ENCODE measurements around the gene MCM7. TPM values are rescaled to one million over a fixed set of nuclear protein-coding genes. Genes with fewer than 3 reads are reported as not detected.
A peak's percentile ranks its signal among the peaks of the same experiment; 100 is the strongest.

MCM7 gene
- total and polyA plus RNA-seq, 2 of the 13 experiments (the other 11 are each of a cell fraction or from before 2014, with no cell fraction given) = 84.5 to 214 TPM

GRCh38 chr7:100081535-100082102, 19.6 kb downstream of the MCM7 start, which contains the start of gene ZNF3 (continued):
- TF ChIP-seq, protein P1, sequence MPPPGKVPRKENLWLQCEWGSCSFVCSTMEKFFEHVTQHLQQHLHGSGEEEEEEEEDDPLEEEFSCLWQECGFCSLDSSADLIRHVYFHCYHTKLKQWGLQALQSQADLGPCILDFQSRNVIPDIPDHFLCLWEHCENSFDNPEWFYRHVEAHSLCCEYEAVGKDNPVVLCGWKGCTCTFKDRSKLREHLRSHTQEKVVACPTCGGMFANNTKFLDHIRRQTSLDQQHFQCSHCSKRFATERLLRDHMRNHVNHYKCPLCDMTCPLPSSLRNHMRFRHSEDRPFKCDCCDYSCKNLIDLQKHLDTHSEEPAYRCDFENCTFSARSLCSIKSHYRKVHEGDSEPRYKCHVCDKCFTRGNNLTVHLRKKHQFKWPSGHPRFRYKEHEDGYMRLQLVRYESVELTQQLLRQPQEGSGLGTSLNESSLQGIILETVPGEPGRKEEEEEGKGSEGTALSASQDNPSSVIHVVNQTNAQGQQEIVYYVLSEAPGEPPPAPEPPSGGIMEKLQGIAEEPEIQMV (CRISPR knock-in tag; IDR thresholded peaks at IDR 0.05; ENCODE audit: low read depth) = 0 out of 2 replicates have a peak, but pooled peaks have one; percentile 54
- TF ChIP-seq HIVEP1 (CRISPR knock-in tag; IDR thresholded peaks at IDR 0.05) (peak; percentile 79), ZNF468 (CRISPR knock-in tag; IDR thresholded peaks at IDR 0.05) (no peak), XRCC5 (optimal IDR thresholded peaks at IDR 0.05; ENCODE audit: low read length) (peak; percentile 96), PRMT3 (CRISPR knock-in tag; IDR thresholded peaks at IDR 0.05; ENCODE audit: borderline replicate concordance, low read depth) (peak; percentile 91; the same call in 1 of the 2 replicates), NR2C2 (CRISPR knock-in tag; IDR thresholded peaks at IDR 0.05; ENCODE audit: borderline replicate concordance) (peak; percentile 99), ZMYM2 (CRISPR knock-in tag; IDR thresholded peaks at IDR 0.05) (peak; percentile 69; the same call in 1 of the 2 replicates), CREB1 (IDR thresholded peaks at IDR 0.05) (peak; percentile 85), CREB1 (CRISPR knock-in tag; IDR thresholded peaks at IDR 0.05) (peak; percentile 78), YEATS2 (CRISPR knock-in tag; IDR thresholded peaks at IDR 0.05; ENCODE audit: borderline replicate concordance) (peak; percentile 95; the same call in 1 of the 2 replicates), PITX1 (CRISPR knock-in tag; IDR thresholded peaks at IDR 0.05) (peak; percentile 38), HHEX (CRISPR knock-in tag; IDR thresholded peaks at IDR 0.05) (0 out of 2 replicates have a peak, but pooled peaks have one; percentile 6), ATF7-NPFF (CRISPR knock-in tag; IDR thresholded peaks at IDR 0.05; ENCODE audit: low read depth) (peak; percentile 85), ZSCAN31 (CRISPR knock-in tag; IDR thresholded peaks at IDR 0.05; ENCODE audit: low read depth) (peak; percentile 98), ARNT (IDR thresholded peaks at IDR 0.05) (no peak), SRSF1 (optimal IDR thresholded peaks at IDR 0.05; ENCODE audit: low read depth, low read length) (no peak), ZNF713 (CRISPR knock-in tag; IDR thresholded peaks at IDR 0.05) (no peak), E2F2 (CRISPR knock-in tag; IDR thresholded peaks at IDR 0.05; ENCODE audit: borderline replicate concordance) (0 out of 2 replicates have a peak, but pooled peaks have one; percentile 8), ZNF782 (CRISPR knock-in tag; IDR thresholded peaks at IDR 0.05; ENCODE audit: borderline replicate concordance) (peak; percentile 53; the same call in 1 of the 2 replicates), JUND (CRISPR knock-in tag; IDR thresholded peaks at IDR 0.05) (no peak), SCMH1 (CRISPR knock-in tag; IDR thresholded peaks at IDR 0.05; ENCODE audit: borderline replicate concordance) (no peak), CREBL2 (CRISPR knock-in tag; IDR thresholded peaks at IDR 0.05; ENCODE audit: borderline replicate concordance) (no peak), PLSCR1 (CRISPR knock-in tag; IDR thresholded peaks at IDR 0.05; ENCODE audit: borderline replicate concordance) (0 out of 2 replicates have a peak, but pooled peaks have one; percentile 54)
- TF ChIP-seq, protein P2, sequence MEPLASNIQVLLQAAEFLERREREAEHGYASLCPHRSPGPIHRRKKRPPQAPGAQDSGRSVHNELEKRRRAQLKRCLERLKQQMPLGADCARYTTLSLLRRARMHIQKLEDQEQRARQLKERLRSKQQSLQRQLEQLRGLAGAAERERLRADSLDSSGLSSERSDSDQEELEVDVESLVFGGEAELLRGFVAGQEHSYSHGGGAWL (CRISPR knock-in tag; IDR thresholded peaks at IDR 0.05) = peak; percentile 78

Data from HepG2 (cell line).